ENCODE results near the gene LAMC2. TPM values are rescaled to one million over a fixed set of nuclear protein-coding genes. Genes with fewer than 3 reads are reported as not detected.

Gene LAMC2
- polyA plus RNA-seq, 4 donors, result 2.4 to 70.6 (median 6.2) TPM

Other genes with a start within 250 kb of the LAMC2 start
- not detected for gene SHCBP1L, start 233.1 kb upstream of the LAMC2 start, polyA plus RNA-seq
- 10 to 100 TPM in 2 of 4 donors, 1 to 10 TPM in 2; 2.5 to 84.5 (median 22.2) TPM for gene LAMC1, start 162.8 kb upstream of the LAMC2 start, polyA plus RNA-seq
- 1 to 10 TPM in 1 of 4 donors, under 1 TPM in 1, not detected in 2; 0.34 to 2.3 TPM for gene NMNAT2, start 232.1 kb downstream of the LAMC2 start, polyA plus RNA-seq

Measured in small intestine (tissue), 4 donors.